Hepatocyte (in vitro differentiated cells): ENCODE results near the gene SFXN1.

Source experiments
- CTCF ChIP-seq: fragments of 200-600 bp; sonication (generic); IDR thresholded peaks from 2 replicates; pipeline ENCODE4 v1.5.1; 2016; ENCODE audit warnings: antibody characterized with exemption, mild to moderate bottlenecking; ENCODE audit not compliant: poor library complexity
- EZH2phosphoT487 ChIP-seq: fragments of 200-600 bp; sonication (generic); IDR thresholded peaks from one replicate; pipeline ENCODE4 v1.6.1; 2018; ENCODE audit warnings: antibody characterized with exemption, mild to moderate bottlenecking, low read depth, moderate library complexity; ENCODE audit not compliant: unreplicated experiment, severe bottlenecking

GRCh38 chr5:175517824-175518450 is 39.6 kb downstream of the SFXN1 start:
- TF ChIP-seq CTCF (no peak), EZH2phosphoT487 (no peak)
